ENCODE data around the gene PLEKHA8.

DNA sequence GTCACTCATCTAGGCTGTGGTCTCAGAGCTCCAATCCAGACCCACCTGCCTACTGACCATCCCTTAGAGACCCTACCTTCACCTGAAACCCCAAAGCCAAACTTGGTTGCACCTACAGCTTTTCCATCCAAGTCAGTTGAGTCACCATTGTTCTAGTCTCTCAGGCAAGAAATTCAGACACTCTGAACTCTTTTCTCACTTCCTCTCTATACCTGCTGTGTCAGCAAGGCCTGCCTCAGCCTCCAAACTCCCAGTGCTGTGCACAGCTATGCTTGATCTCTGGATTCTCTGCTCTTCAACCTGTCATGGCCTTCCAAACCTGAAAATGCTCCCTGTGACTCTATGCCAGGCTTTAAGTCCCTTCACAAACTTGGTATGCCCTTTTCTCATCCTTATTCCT lies 59.2 kb downstream of the PLEKHA8 start:
- TF ChIP-seq GATA2 (IDR thresholded peaks at IDR 0.05; ENCODE audit: low read depth, low read length) (no peak), GATA3 (IDR thresholded peaks at IDR 0.05; ENCODE audit: low read depth, low read length) (no peak)
